Myometrial cell (primary cell): ENCODE data around the gene OSBPL3. TPM values are rescaled to one million over a fixed set of nuclear protein-coding genes. Genes with fewer than 3 reads are reported as not detected.

Experiments used
- total RNA-seq: library from RNA; depleted of rRNA; stranded (reverse); fragments of >200 nt; gene quantifications from 2 replicates; pipeline ENCODE4 v1.2.3, GENCODE V29; 2015

The OSBPL3 gene, protein sequence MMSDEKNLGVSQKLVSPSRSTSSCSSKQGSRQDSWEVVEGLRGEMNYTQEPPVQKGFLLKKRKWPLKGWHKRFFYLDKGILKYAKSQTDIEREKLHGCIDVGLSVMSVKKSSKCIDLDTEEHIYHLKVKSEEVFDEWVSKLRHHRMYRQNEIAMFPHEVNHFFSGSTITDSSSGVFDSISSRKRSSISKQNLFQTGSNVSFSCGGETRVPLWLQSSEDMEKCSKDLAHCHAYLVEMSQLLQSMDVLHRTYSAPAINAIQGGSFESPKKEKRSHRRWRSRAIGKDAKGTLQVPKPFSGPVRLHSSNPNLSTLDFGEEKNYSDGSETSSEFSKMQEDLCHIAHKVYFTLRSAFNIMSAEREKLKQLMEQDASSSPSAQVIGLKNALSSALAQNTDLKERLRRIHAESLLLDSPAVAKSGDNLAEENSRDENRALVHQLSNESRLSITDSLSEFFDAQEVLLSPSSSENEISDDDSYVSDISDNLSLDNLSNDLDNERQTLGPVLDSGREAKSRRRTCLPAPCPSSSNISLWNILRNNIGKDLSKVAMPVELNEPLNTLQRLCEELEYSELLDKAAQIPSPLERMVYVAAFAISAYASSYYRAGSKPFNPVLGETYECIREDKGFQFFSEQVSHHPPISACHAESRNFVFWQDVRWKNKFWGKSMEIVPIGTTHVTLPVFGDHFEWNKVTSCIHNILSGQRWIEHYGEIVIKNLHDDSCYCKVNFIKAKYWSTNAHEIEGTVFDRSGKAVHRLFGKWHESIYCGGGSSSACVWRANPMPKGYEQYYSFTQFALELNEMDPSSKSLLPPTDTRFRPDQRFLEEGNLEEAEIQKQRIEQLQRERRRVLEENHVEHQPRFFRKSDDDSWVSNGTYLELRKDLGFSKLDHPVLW
- 22.5 and 26.2 TPM in 2 replicates for total RNA-seq

DNA sequence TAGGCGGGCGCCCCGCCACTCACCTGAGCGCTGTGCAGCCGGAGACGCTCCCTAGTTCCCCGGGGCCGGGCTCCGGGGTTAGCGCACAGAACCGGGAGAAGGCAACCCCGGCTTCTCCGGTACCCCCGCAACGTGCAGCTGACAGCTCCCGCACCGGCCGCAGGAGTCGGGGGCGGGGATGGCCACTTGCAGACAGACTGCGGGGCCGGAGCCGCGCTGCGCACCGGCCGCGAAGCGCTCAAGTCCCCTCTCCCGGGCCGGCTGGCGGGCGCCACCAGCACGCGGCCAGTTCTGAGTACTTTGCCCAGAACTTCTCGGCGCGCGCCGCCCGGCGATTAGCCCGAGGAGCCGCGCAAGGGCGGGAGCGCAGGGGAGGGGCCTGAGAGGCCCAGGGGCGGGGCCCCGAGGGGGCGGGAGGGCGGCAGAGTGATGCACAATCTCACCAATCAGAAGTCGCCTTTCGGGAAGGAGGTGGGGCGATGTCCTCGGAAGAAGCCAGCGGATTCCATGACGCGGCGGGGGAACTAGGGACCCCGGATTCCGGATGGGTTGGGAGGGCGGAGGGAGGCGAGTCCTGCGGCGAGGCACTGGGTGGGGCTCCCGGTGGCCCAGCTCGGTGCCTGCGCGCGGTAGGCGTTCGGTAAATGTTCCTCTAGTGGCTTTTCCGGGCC, at the start of gene OSBPL3:
Gene OSBPL3 (minus strand): TSS at position 316 of the 671 bp plus-strand sequence. CDS start 87,706 bp downstream, outside the sequence.

DNA sequence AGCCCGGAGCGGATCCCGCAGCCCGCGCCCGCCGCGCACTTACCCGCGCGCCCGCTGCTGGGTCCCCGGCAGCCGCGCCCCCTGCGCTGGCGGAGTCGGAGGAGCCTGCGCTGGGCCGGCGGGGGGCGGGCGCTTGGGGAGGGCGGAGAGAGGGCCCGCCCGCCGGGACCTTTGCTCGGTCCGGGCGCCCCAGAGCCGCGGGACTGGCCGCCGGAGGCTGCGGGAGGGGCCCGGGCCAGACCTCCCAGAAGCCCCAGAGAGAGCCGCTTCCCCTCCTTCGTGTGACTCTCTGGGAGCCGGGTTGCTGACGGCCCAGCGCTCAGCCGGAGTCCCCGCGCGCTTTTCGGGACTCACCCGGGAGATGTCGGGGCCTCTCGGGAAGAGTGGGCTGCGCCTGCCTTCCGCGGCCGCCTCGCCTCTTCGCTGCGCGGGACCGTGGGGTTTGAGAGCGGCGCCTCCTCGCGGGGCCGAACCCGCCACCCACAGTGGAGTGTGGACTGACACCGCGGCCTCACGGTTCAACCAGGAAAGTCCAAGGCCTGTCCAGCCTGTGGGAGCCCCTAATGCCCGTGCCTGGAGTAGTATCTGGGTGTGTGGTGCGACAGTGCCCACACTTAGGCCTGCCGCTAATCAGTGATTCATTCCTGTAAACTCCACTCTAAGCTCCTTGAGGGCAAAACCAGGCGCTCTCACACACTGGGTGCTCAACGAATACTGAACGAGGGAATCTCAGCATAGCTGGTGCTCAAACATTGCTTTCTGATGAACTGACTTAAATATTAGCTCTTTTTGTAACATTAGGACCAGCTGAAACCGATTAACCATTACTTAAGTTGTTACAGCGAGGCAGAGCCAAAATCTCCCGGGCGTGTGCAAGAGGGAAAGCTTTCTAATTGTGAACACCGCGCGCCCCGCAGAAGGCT, 222.4 kb downstream of the OSBPL3 start, which contains the start of gene GSDME:
Gene GSDME (minus strand): TSS at position 112 of the 923 bp plus-strand sequence. CDS start 7,690 bp downstream, outside the sequence.

Other genes with a start within 250 kb of the OSBPL3 start
- gene GSDME, start 222.7 kb downstream of the OSBPL3 start, total RNA-seq = 55.1 and 79.9 TPM in 2 replicates
- 76.7 and 77.3 TPM in 2 replicates for gene CYCS, start 145.1 kb upstream of the OSBPL3 start, total RNA-seq
- not detected in 2 replicates for gene NPVF, start 248.3 kb upstream of the OSBPL3 start, total RNA-seq